Lower leg skin (tissue), 3 donors: ENCODE data around the gene ZFP36L1.

Experiments
- POLR2A ChIP-seq, 2 donors: fragments of 450-650 bp; IDR thresholded peaks; one replicate each; pipeline ENCODE4 v1.6.1; 2016 to 2017; ENCODE audit warnings: antibody characterized with exemption in 2 of 2, mild to moderate bottlenecking in 1 of 2, moderate library complexity in 1 of 2
- TF ChIP-seq, protein P1 (sequence below), 3 donors: fragments of 450-650 bp; IDR thresholded peaks; one replicate each; pipeline ENCODE4 v1.5.1; 2016; ENCODE audit warnings: antibody characterized with exemption in 3 of 3, mild to moderate bottlenecking in 3 of 3, moderate library complexity in 2 of 3

GRCh38 chr14:68791078-68791901 lies 1.6 kb downstream of the ZFP36L1 start:
- TF ChIP-seq, protein P1, sequence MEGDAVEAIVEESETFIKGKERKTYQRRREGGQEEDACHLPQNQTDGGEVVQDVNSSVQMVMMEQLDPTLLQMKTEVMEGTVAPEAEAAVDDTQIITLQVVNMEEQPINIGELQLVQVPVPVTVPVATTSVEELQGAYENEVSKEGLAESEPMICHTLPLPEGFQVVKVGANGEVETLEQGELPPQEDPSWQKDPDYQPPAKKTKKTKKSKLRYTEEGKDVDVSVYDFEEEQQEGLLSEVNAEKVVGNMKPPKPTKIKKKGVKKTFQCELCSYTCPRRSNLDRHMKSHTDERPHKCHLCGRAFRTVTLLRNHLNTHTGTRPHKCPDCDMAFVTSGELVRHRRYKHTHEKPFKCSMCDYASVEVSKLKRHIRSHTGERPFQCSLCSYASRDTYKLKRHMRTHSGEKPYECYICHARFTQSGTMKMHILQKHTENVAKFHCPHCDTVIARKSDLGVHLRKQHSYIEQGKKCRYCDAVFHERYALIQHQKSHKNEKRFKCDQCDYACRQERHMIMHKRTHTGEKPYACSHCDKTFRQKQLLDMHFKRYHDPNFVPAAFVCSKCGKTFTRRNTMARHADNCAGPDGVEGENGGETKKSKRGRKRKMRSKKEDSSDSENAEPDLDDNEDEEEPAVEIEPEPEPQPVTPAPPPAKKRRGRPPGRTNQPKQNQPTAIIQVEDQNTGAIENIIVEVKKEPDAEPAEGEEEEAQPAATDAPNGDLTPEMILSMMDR (IDR thresholded peaks at IDR 0.05): no peak
- no peak for TF ChIP-seq POLR2A (IDR thresholded peaks at IDR 0.05)
